Measurements from ENCODE around the gene SEC23IP. TPM values are rescaled to one million over a fixed set of nuclear protein-coding genes. Genes with fewer than 3 reads are reported as not detected.
A peak's percentile ranks its signal among the peaks of the same experiment; 100 is the strongest.

Gene SEC23IP
- total RNA-seq, 4 donors from 2014 or later = 20.5 to 51.7 (median 31.8) TPM

- H3K27me3 ChIP-seq = no peaks in the 10 kb centered on the region
- peaks cover 24 to 56% (median 45%) of the 10 kb centered on the region in 4 donors for H3K4me1 ChIP-seq
- WGBS, 2 donors (ENCODE audit: low coverage in 1 of 2) = 1 to 11% methylated on average over 2 to 9 of the region's 9 CpGs
- DNase-seq = no peak
- peak overlapping the region; percentile 80 to 89 (median 86) for H3K4me3 ChIP-seq
- H3K27ac ChIP-seq = peak overlapping the region; percentile 87 to 94 (median 89)
- intact Hi-C loops (cut with DNase I; ENCODE audit: low total_unique reads) (no loop called here), in situ Hi-C loops (cut with MboI; ENCODE audit: low pct_ligation_motif_present in 1 of 4, low pct_unique_long_range_greater_than_20kb in 1 of 4, low sequenced_read_pairs in 3 of 4) (no loop called here)
- TF ChIP-seq CTCF (IDR thresholded peaks at IDR 0.05) = no peak
- no peak for TF ChIP-seq POLR2A (IDR thresholded peaks at IDR 0.05)
- no peak for TF ChIP-seq EP300 (IDR thresholded peaks at IDR 0.05; ENCODE audit: low read depth)
- no peak for TF ChIP-seq POLR2AphosphoS5 (IDR thresholded peaks at IDR 0.05)
- H3K9me3 ChIP-seq = no peaks in the 10 kb centered on the region
- no peaks in the 10 kb centered on the region for H3K36me3 ChIP-seq
Measured at GRCh38 chr10:119893074-119893473, 544 bp downstream of the SEC23IP start.

DNA sequence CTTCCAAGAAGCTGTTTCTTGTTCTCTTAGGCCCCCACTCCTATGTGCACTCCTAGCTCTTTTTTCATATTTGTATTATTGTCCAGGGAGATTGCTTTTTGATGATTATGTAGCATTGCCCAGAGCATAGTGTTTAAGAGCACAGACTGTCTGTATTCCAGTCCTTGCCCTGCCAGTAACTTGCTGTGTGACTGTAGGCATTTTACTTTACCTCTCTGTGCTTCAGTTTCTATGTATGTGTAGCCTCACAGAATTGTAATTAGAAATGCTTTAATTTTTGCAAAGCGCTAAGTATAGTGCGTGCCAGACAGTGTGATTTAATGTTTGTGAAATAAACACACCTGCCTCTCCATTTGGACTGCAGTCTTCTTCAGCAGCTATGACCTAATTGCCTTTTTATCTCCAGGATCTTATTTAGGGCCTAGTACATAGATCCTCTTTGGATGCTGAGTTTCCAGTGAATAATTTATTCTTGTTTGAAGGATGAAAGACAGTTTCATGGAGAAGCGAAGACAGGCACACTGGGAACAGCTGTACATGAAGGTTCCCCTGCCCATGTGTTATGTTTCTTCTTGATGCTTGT, 1.4 kb downstream of the SEC23IP start:
- Histone ChIP-seq H3K4me1 (peaks cover 24 to 62% (median 46%) of the 10 kb centered on the region in 4 donors), H3K27me3 (no peaks in the 10 kb centered on the region), H3K27ac (peak overlapping the region in 2 of 4 donors; percentile 88 to 94), H3K36me3 (peaks cover 0 to 6% (median 0%) of the 10 kb centered on the region in 4 donors), H3K4me3 (peak overlapping the region in 1 of 4 donors; percentile 88), H3K9me3 (no peaks in the 10 kb centered on the region)
- intact Hi-C loops (cut with DNase I; ENCODE audit: low total_unique reads) = no loop called here
- 85 to 94% methylated on average over 3 of the region's 3 CpGs for WGBS, 2 donors (ENCODE audit: low coverage in 1 of 2)
- in situ Hi-C loops (cut with MboI; ENCODE audit: low pct_ligation_motif_present in 1 of 4, low pct_unique_long_range_greater_than_20kb in 1 of 4, low sequenced_read_pairs in 3 of 4) = no loop called here
- no peak for DNase-seq
- TF ChIP-seq POLR2AphosphoS5 (IDR thresholded peaks at IDR 0.05) (no peak), POLR2A (IDR thresholded peaks at IDR 0.05) (no peak), EP300 (IDR thresholded peaks at IDR 0.05; ENCODE audit: low read depth) (no peak), CTCF (IDR thresholded peaks at IDR 0.05) (no peak)

DNA sequence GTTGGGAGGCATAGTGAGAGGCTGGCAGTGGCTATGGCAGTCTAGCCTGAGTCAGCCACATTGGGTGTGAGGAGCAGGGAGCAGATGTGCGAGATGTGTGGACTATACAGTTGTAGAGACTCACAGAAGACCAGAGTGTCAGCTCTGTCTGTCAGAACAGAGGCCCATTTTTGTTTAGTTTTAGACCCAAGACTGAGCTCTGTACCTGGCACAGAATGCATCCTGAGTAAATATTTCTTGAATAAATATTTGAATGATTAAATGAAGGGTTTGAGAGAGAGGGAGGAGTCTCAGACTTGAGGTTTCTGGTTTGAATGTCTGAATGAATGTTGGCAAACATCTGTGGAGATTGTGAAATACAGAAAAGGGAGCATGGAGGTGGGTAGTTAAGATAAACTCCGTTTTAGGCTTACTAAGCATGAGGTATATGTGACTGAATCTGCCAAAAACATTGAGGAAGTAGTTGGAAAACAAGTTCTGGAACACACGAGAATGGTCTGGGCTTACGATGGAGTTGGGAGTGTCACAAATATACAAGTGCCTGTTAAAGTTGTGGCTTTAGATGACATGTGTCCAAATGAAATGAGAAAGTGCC, 3.6 kb downstream of the SEC23IP start:
- no peak overlapping the region for H3K4me3 ChIP-seq
- H3K4me1 ChIP-seq = peaks cover 24 to 66% (median 48%) of the 10 kb centered on the region in 4 donors
- 23 to 24% methylated on average over 4 of the region's 4 CpGs for WGBS, 2 donors (ENCODE audit: low coverage in 1 of 2)
- no peak for DNase-seq
- H3K9me3 ChIP-seq = no peaks in the 10 kb centered on the region
- H3K27ac ChIP-seq = peak overlapping the region; percentile 50 to 73 (median 68)
- intact Hi-C loops (cut with DNase I; ENCODE audit: low total_unique reads) = no loop called here
- no peak for TF ChIP-seq CTCF (IDR thresholded peaks at IDR 0.05)
- no peak for TF ChIP-seq POLR2A (IDR thresholded peaks at IDR 0.05)
- TF ChIP-seq POLR2AphosphoS5 (IDR thresholded peaks at IDR 0.05) = no peak
- no peak for TF ChIP-seq EP300 (IDR thresholded peaks at IDR 0.05; ENCODE audit: low read depth)
- peaks cover 0 to 8% (median 0%) of the 10 kb centered on the region in 4 donors for H3K36me3 ChIP-seq
- in situ Hi-C loops (cut with MboI; ENCODE audit: low pct_ligation_motif_present in 1 of 4, low pct_unique_long_range_greater_than_20kb in 1 of 4, low sequenced_read_pairs in 3 of 4) = no loop called here
- no peaks in the 10 kb centered on the region for H3K27me3 ChIP-seq

- H3K4me1 ChIP-seq = peaks cover 24 to 60% (median 45%) of the 10 kb centered on the region in 4 donors
- intact Hi-C loops (cut with DNase I; ENCODE audit: low total_unique reads) (no loop called here), in situ Hi-C loops (cut with MboI; ENCODE audit: low pct_ligation_motif_present in 1 of 4, low pct_unique_long_range_greater_than_20kb in 1 of 4, low sequenced_read_pairs in 3 of 4) (no loop called here)
- no peaks in the 10 kb centered on the region for H3K27me3 ChIP-seq
- WGBS, 2 donors (ENCODE audit: low coverage in 1 of 2) = 32 to 33% methylated on average over 9 of the region's 9 CpGs
- no peaks in the 10 kb centered on the region for H3K9me3 ChIP-seq
- peak overlapping the region; percentile 50 to 73 (median 68) for H3K27ac ChIP-seq
- TF ChIP-seq EP300 (IDR thresholded peaks at IDR 0.05; ENCODE audit: low read depth) (no peak), POLR2AphosphoS5 (IDR thresholded peaks at IDR 0.05) (no peak), POLR2A (IDR thresholded peaks at IDR 0.05) (no peak), CTCF (IDR thresholded peaks at IDR 0.05) (no peak)
- H3K36me3 ChIP-seq = peaks cover 0 to 8% (median 0%) of the 10 kb centered on the region in 4 donors
- H3K4me3 ChIP-seq = no peak overlapping the region
- DNase-seq = peak; percentile 75
Measured at GRCh38 chr10:119896937-119897770, 4.6 kb downstream of the SEC23IP start.

Data from transverse colon (tissue), 4 donors.